H1 (cell line): ENCODE results near the gene RAB1B. TPM values are rescaled to one million over a fixed set of nuclear protein-coding genes. Genes with fewer than 3 reads are reported as not detected.

Source experiments
- CTCF ChIA-PET: fragments of 300-600 bp; sonication (Branson Sonifier 250); formaldehyde crosslinking; loops from one replicate; lab custom pipeline; 2021; ENCODE audit not compliant: partially characterized antibody; lab: Charles Lee
- POLR2A ChIA-PET: fragments of 300-600 bp; sonication (Branson Sonifier 250); formaldehyde crosslinking; loops from one replicate; lab custom pipeline; 2021; ENCODE audit warnings: inconsistent platforms; ENCODE audit not compliant: partially characterized antibody; lab: Charles Lee
- DNase-seq, 2 experiments: peaks; one replicate each; pipeline versions ENCODE4 v3.0.0 to v3.0.0-alpha.2; 2010 to 2022; ENCODE audit warnings: low spot score in 2 of 2, low read depth in 1 of 2, mixed read lengths in 1 of 2
- FAIRE-seq: peaks from 2 replicates; lab custom pipeline; 2011; peaks lifted over from hg19 to GRCh38; lab: Jason Lieb, UNC
- H2AFZ ChIP-seq: 2 replicates; pipeline ENCODE4 v1.8.1; 2012; ENCODE audit warnings: low read length, inconsistent platforms
- H2AK5ac ChIP-seq: 2 replicates; pipeline ENCODE4 v1.6.1; 2013; ENCODE audit warnings: low read depth, low read length
- H2BK120ac ChIP-seq: replicated peaks from 2 replicates; pipeline ENCODE3; 2013; ENCODE audit warnings: low read depth, low read length, inconsistent platforms
- H2BK12ac ChIP-seq: 2 replicates; pipeline ENCODE4 v1.6.1; 2013; ENCODE audit warnings: low read depth, low read length
- H2BK15ac ChIP-seq: 2 replicates; pipeline ENCODE4 v1.6.1; 2013; ENCODE audit warnings: low read length
- H2BK20ac ChIP-seq: 2 replicates; pipeline ENCODE4 v1.6.1; 2013; ENCODE audit warnings: low read length
- H2BK5ac ChIP-seq: 2 replicates; pipeline ENCODE4 v1.6.1; 2013; ENCODE audit warnings: low read depth, low read length
- H3K14ac ChIP-seq: 2 replicates; pipeline ENCODE4 v1.6.1; 2013; ENCODE audit warnings: inconsistent platforms; ENCODE audit not compliant: insufficient read length
- H3K18ac ChIP-seq: 2 replicates; pipeline ENCODE4 v1.6.1; 2013; ENCODE audit warnings: low read length; ENCODE audit errors: extremely low read depth
- H3K23ac ChIP-seq: 2 replicates; pipeline ENCODE4 v1.6.1; 2013; ENCODE audit warnings: inconsistent platforms; ENCODE audit not compliant: insufficient read length
- H3K23me2 ChIP-seq: 2 replicates; pipeline ENCODE4 v1.6.1; 2013; ENCODE audit warnings: low read depth, low read length
- H3K27ac ChIP-seq: 2 replicates; pipeline ENCODE4 v1.6.1; 2011; ENCODE audit warnings: low read depth, low read length, inconsistent platforms
- H3K27me3 ChIP-seq, 4 experiments: replicated peaks in 1 of 4; 1 replicate in 1 of 4; 2 replicates in 3 of 4; pipeline versions ENCODE4 v1.6.1 to v1.8.1; 2011 to 2013; ENCODE audit warnings: low read length in 3 of 4, mild to moderate bottlenecking in 3 of 4, inconsistent platforms in 2 of 4, mixed read lengths in 2 of 4, moderate library complexity in 1 of 4; ENCODE audit not compliant: control insufficient read depth in 3 of 4, insufficient read depth in 3 of 4; ENCODE audit errors: extremely low read depth in 1 of 4
- H3K36me3 ChIP-seq, 4 experiments: 2 replicates each; pipeline versions ENCODE4 v1.6.1 to v1.8.1; 2011 to 2013; ENCODE audit warnings: mild to moderate bottlenecking in 4 of 4, low read length in 3 of 4, moderate library complexity in 2 of 4, control low read depth in 1 of 4, inconsistent platforms in 1 of 4; ENCODE audit not compliant: insufficient read depth in 4 of 4, control insufficient read depth in 2 of 4
- H3K4ac ChIP-seq: replicated peaks from 2 replicates; pipeline ENCODE3; 2013; ENCODE audit warnings: low read length, low read depth, mixed read lengths, inconsistent platforms; ENCODE audit not compliant: insufficient read length
- H3K4me1 ChIP-seq, 4 experiments: replicated peaks in 1 of 4; 1 replicate in 1 of 4; 2 replicates in 3 of 4; pipeline versions ENCODE4 v1.6.1 to v1.8.1; 2011 to 2013; ENCODE audit warnings: low read length in 3 of 4, inconsistent platforms in 2 of 4, mixed read lengths in 1 of 4; ENCODE audit not compliant: insufficient read depth in 4 of 4, control insufficient read depth in 3 of 4
- H3K4me2 ChIP-seq, 2 experiments: 2 replicates each; pipeline versions ENCODE4 v1.6.1 to v1.8.1; 2011 to 2013; ENCODE audit warnings: low read depth in 2 of 2, low read length in 2 of 2, control low read depth in 1 of 2, inconsistent platforms in 1 of 2, mild to moderate bottlenecking in 1 of 2; ENCODE audit not compliant: insufficient read depth in 1 of 2
- H3K4me3 ChIP-seq, 4 experiments: fragments of 200-600, 300-600 bp in 1 of 4; sonication (generic), shearing (Covaris generic), sonication (Bioruptor Twin) in 1 of 4; 2 replicates each; pipeline versions ENCODE4 v1.5.1 to v1.8.1; 2011 to 2016; ENCODE audit warnings: low read length in 4 of 4, low read depth in 3 of 4, control low read depth in 2 of 4, inconsistent platforms in 2 of 4, mild to moderate bottlenecking in 2 of 4, mixed read lengths in 1 of 4, moderate library complexity in 1 of 4; ENCODE audit not compliant: insufficient read depth in 2 of 4; ENCODE audit errors: extremely low read depth in 1 of 4
- H3K56ac ChIP-seq: replicated peaks from 2 replicates; pipeline ENCODE3; 2013; ENCODE audit warnings: low read depth, mild to moderate bottlenecking, mixed read lengths, low read length, inconsistent platforms; ENCODE audit not compliant: insufficient read length
- H3K79me1 ChIP-seq: 2 replicates; pipeline ENCODE4 v1.6.1; 2013; ENCODE audit warnings: low read depth, low read length, control low read depth
- H3K79me2 ChIP-seq, 2 experiments: 2 replicates each; pipeline versions ENCODE4 v1.6.1 to v1.8.1; 2012 to 2013; ENCODE audit warnings: low read length in 2 of 2, mild to moderate bottlenecking in 2 of 2, inconsistent platforms in 1 of 2; ENCODE audit not compliant: insufficient read depth in 2 of 2, control insufficient read depth in 1 of 2
- H3K9ac ChIP-seq, 4 experiments: replicated peaks in 1 of 4; 1 replicate in 1 of 4; 2 replicates in 3 of 4; pipeline versions ENCODE4 v1.6.1 to v1.8.1; 2011 to 2013; ENCODE audit warnings: low read depth in 3 of 4, low read length in 3 of 4, control low read depth in 2 of 4, mild to moderate bottlenecking in 2 of 4, moderate library complexity in 2 of 4, inconsistent platforms in 1 of 4; ENCODE audit errors: extremely low read depth in 1 of 4
- H3K9me3 ChIP-seq, 2 experiments: 2 replicates each; pipeline versions ENCODE4 v1.6.1 to v1.8.1; 2012 to 2013; ENCODE audit warnings: mild to moderate bottlenecking in 2 of 2, moderate library complexity in 2 of 2, control low read depth in 1 of 2, inconsistent platforms in 1 of 2, low read depth in 1 of 2, low read length in 1 of 2, mixed read lengths in 1 of 2; ENCODE audit not compliant: insufficient read depth in 2 of 2
- H4K20me1 ChIP-seq, 2 experiments: replicated peaks in 1 of 2; 2 replicates each; pipeline versions ENCODE3 to v1.8.1; 2011 to 2013; ENCODE audit warnings: inconsistent platforms in 2 of 2, low read length in 2 of 2, mild to moderate bottlenecking in 1 of 2; ENCODE audit not compliant: insufficient read depth in 2 of 2, control insufficient read depth in 1 of 2
- H4K5ac ChIP-seq: 2 replicates; pipeline ENCODE4 v1.6.1; 2013; ENCODE audit warnings: low read length, low read depth, mixed read lengths, inconsistent platforms; ENCODE audit not compliant: insufficient read length
- H4K8ac ChIP-seq: 2 replicates; pipeline ENCODE4 v1.8.0; 2013; ENCODE audit warnings: mild to moderate bottlenecking, moderate library complexity, low read length, inconsistent platforms; ENCODE audit not compliant: insufficient read depth; ENCODE audit errors: extremely low read depth
- H4K91ac ChIP-seq: replicated peaks from 2 replicates; pipeline ENCODE3; 2013; ENCODE audit warnings: low read length, mixed read lengths, inconsistent platforms; ENCODE audit not compliant: insufficient read length
- BRCA1 ChIP-seq: IDR thresholded peaks from 2 replicates; pipeline ENCODE4 v1.6.1; 2012; ENCODE audit warnings: low read depth, low read length, improper control_type of control experiment
- CHD1 ChIP-seq: IDR thresholded peaks from 2 replicates; pipeline ENCODE4 v1.6.1; 2012; ENCODE audit warnings: low read depth, low read length, improper control_type of control experiment
- HDAC2 ChIP-seq, 2 experiments: fragments of 300-600 bp in 1 of 2; sonication (generic) in 1 of 2; IDR thresholded peaks; 2 replicates each; pipeline ENCODE4 v1.6.1; 2011 to 2012; ENCODE audit warnings: low read depth in 2 of 2, low read length in 2 of 2, mild to moderate bottlenecking in 2 of 2, moderate library complexity in 2 of 2, borderline replicate concordance in 1 of 2, inconsistent platforms in 1 of 2
- KDM5A ChIP-seq: fragments of 200-600 bp; IDR thresholded peaks from 2 replicates; pipeline ENCODE4 v1.7.1; 2012; ENCODE audit warnings: mild to moderate bottlenecking, low read length, inconsistent platforms, mixed read lengths
- RBBP5 ChIP-seq: IDR thresholded peaks from 2 replicates; pipeline ENCODE4 v1.7.1; 2012; ENCODE audit warnings: low read depth, mild to moderate bottlenecking, inconsistent platforms, low read length, moderate library complexity, borderline replicate concordance
- RNF2 ChIP-seq: fragments of 200-900, 300-1000 bp; sonication (generic); IDR thresholded peaks from 2 replicates; pipeline ENCODE4 v1.7.1; 2016; ENCODE audit warnings: borderline replicate concordance, low read depth, mild to moderate bottlenecking, antibody characterized with exemption, low read length; ENCODE audit not compliant: poor library complexity, severe bottlenecking; ENCODE audit errors: missing control alignments
- SP4 ChIP-seq: IDR thresholded peaks from 2 replicates; pipeline ENCODE4 v1.6.1; 2012; ENCODE audit warnings: low read length, inconsistent platforms
- SRF ChIP-seq: IDR thresholded peaks from 2 replicates; pipeline ENCODE4 v1.6.1; 2011; ENCODE audit warnings: mild to moderate bottlenecking, low read depth, low read length, moderate library complexity
- WGBS, 2 experiments: shearing (Covaris generic) in 1 of 2; methylation state at CpG; one replicate each; pipeline versions ENCODE4 v1.1.6 to v1.1.7; 2013 to 2015; ENCODE audit warnings: low lambda C conversion rate in 2 of 2, mixed read lengths in 2 of 2, inconsistent platforms in 1 of 2, low coverage in 1 of 2, missing lambda C conversion rate in 1 of 2; ENCODE audit not compliant: insufficient replicate concordance in 2 of 2, insufficient coverage in 1 of 2, insufficient read length in 1 of 2; ENCODE audit errors: extremely low coverage in 1 of 2, missing lambda C conversion rate in 1 of 2; 5-methylcytosine and 5-hydroxymethylcytosine counted together
- polyA plus RNA-seq, 7 experiments: library from polyadenylated mRNA; depleted of rRNA in 3 of 7; stranded (reverse) in 5 of 7; unstranded in 2 of 7; fragments of >200 nt in 5 of 7; fragments of 200-250 nt in 2 of 7; gene quantifications; 1 replicate in 5 of 7; 2 replicates in 1 of 7; 4 replicates in 1 of 7; pipeline versions ENCODE4 v1.2.1 to v1.2.3, GENCODE V29; 2011 to 2013; ENCODE audit warnings: missing spikeins in 2 of 7, mixed read lengths in 2 of 7
- total RNA-seq: library from RNA; stranded (reverse); fragmentation: NEBNext Ultra II Directional; extraction: Animal tissue kit (Norgen Biotek cat#: 25700); gene quantifications from 2 replicates; pipeline ENCODE4 v1.2.1, GENCODE V29; 2021
- TF ChIP-seq, protein P1 (sequence below): IDR thresholded peaks from 2 replicates; pipeline ENCODE4 v1.6.1; 2012; ENCODE audit warnings: inconsistent platforms

Gene RAB1B
- total and polyA plus RNA-seq, 2 of the 8 experiments (the other 6 are each of a cell fraction or from before 2014, with no cell fraction given), result 100 to 217 TPM

DNA sequence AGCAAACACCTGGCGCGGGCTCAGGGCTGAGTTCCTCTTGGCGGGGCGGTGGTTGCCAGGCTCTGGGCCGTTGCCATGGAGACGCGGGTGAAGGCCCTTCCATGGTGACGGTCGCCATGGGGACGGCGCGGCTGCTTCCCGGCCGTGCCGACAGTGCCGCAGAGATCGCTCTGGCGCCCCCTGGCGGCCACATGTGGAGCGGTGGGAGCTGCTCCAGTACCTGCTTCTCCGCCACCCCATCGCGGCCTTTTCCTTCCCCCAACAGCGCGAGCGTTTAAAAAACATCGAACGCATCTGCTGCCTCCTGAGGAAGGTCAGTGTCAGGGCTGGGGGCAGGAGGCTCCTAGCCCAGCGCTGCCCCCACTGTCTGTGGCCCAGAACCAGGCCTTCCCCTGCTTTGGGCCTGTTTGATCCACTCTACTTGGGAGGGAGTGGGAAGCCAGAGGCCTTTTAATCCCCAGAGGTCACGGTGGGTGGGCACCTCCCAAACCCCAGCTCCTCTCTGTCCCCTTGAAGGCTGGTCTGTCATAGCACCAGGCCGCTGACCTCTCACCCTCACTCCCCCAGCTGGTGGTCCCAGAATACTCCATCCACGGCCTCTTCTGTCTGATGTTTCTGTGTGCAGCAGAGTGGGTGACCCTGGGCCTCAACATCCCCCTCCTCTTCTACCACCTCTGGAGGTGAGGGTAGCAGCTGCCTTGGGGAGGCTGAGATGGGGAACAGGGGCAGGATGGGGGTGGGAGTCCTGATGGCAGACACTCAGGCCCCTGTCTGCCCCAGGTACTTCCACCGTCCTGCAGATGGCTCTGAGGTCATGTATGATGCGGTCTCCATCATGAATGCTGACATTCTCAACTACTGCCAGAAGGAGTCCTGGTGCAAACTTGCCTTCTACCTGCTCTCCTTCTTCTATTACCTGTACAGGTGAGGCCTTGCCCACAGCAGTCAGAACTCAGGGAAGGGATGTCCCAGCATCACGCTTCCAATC lies 14.3 kb downstream of the RAB1B start:
- no peak overlapping the region for H2BK15ac ChIP-seq
- DNase-seq (peak; percentile 93 to 100), FAIRE-seq (peak; percentile 71)
- H3K56ac ChIP-seq, result no peak overlapping the region
- no peak overlapping the region for H2AK5ac ChIP-seq
- no peak overlapping the region for H2AFZ ChIP-seq
- H2BK12ac ChIP-seq, result no peak overlapping the region
- peaks cover 0 to 1% of the 10 kb centered on the region in 2 experiments; a peak in 1 of 4 replicates for H3K79me2 ChIP-seq
- no peak overlapping the region for H4K5ac ChIP-seq
- H3K23ac ChIP-seq, result no peak overlapping the region
- peaks cover 1% of the 10 kb centered on the region; the same call in 1 of the 2 replicates for H3K23me2 ChIP-seq
- no peak overlapping the region for H3K18ac ChIP-seq
- H3K27me3 ChIP-seq, result peaks cover 0 to 4% (median under 1%) of the 10 kb centered on the region in 4 experiments; a peak in 2 of 7 replicates
- no peak overlapping the region for H2BK5ac ChIP-seq
- H3K79me1 ChIP-seq, result peaks cover 5% of the 10 kb centered on the region
- peaks cover 0 to 2% (median 0%) of the 10 kb centered on the region in 4 experiments; a peak in 1 of 8 replicates for H3K36me3 ChIP-seq
- H3K4me2 ChIP-seq, result peak overlapping the region in 1 of 2 experiments; percentile 47; a peak in 1 of 4 replicates
- no peak overlapping the region; a peak in 2 of 8 replicates for H3K4me3 ChIP-seq
- H4K8ac ChIP-seq, result no peak overlapping the region
- no peak overlapping the region for H3K14ac ChIP-seq
- no peak overlapping the region for H3K9ac ChIP-seq
- H2BK120ac ChIP-seq, result no peak overlapping the region
- peaks cover 0 to 16% (median 13%) of the 10 kb centered on the region in 4 experiments; a peak in 5 of 7 replicates for H3K4me1 ChIP-seq
- no peak overlapping the region for H3K4ac ChIP-seq
- 26% methylated on average over 28 of the region's 35 CpGs; no CpG with 5 or more reads in 1 of the 2 experiments for WGBS, 2 experiments
- peaks cover 9 to 26% of the 10 kb centered on the region in 2 experiments for H4K20me1 ChIP-seq
- CTCF ChIA-PET, result interaction anchor here (0.6 to 5.2 kb wide), 26 partner anchors 8 to 1434 kb away, joined by 3 to 48 read pairs (median 4); partner anchors contain the start of genes RAB1B, RIN1 and TMEM151A
- no peak overlapping the region for H4K91ac ChIP-seq
- no peaks in the 10 kb centered on the region for H3K9me3 ChIP-seq
- POLR2A ChIA-PET, result interaction anchor here (0.7 to 7.9 kb wide), 13 partner anchors 9 to 81 kb away, joined by 3 to 125 read pairs (median 4); partner anchors contain the start of genes B4GAT1, BRMS1, RAB1B and TMEM151A
- no peak overlapping the region for H2BK20ac ChIP-seq
- no peak overlapping the region; the same call in 1 of the 2 replicates for H3K27ac ChIP-seq
- TF ChIP-seq RBBP5, result no peak
- TF ChIP-seq HDAC2 (IDR thresholded peaks at IDR 0.05; ENCODE audit: borderline replicate concordance in 1 of 2, low read depth in 2 of 2, low read length in 2 of 2), result no peak
- no peak for TF ChIP-seq BRCA1
- no peak for TF ChIP-seq RNF2
- peak; percentile 56; the same call in 1 of the 2 replicates for TF ChIP-seq SRF
- TF ChIP-seq KDM5A, result no peak
- no peak for TF ChIP-seq CHD1
- TF ChIP-seq SP4, result no peak
- TF ChIP-seq, protein P1, sequence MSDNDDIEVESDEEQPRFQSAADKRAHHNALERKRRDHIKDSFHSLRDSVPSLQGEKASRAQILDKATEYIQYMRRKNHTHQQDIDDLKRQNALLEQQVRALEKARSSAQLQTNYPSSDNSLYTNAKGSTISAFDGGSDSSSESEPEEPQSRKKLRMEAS, result peak; percentile 56
